COR-L47 (cell line): ENCODE results near the gene DYSF.

Experiments
- DNase-seq: peaks from one replicate; lab custom pipeline; 2025; lab: John Stamatoyannopoulos, UW

DYSF gene

DNA sequence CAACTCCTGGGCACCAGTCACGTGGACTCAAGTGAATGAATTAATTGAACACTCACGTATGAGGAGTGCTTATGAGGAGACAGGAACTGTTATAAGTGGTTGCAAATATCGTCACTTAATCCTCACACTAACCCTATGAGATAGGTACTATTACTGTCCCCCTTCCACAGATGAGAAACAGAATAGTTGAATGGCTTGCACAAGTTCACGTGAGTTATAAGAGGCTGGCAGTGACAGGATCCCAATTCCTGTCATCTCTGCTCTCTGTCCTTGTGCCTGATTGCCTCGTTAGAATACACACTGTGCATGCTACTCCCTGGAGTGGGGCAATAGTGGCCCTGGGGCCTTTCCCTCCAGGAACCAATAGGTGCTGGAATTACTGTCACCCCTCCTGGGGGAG lies 253.5 kb downstream of the DYSF start:
- no peak for DNase-seq

DNA sequence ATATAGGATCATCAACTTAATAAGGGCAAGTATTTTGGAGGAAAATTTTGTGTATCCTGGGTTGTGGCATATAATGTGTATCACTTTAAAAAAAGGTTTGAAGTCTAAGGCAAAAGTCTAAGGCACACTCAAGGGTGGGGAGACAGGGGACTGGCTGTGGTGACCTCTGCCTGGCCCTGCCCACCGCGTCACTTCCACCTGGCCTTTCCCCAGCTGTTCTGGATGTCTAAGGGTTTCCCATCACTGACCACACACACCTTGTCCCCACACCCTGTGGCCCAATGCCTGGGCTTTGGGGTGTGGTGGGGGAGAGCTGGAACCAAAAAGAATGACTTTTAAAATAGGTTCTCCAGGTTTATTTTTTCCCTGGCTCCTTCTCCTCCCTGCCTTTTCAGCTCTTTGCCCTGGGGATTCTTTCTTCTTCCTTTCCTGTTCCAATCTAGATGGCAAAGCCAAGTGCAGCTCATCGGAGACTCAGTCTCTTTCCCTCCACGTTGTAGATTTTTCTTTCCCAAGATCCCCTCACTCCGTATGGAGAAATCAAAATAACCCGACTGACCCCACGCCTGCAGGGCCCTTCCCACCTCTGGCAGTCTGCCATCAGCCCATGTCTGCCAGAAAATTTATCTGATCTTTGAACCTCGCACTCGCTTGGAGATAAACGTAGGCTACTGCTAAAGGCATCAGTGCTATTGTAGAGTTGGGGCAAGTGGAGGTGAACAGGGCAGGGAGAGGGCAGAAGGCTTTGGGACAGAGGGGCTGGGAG lies 257.2 kb downstream of the DYSF start:
- DNase-seq = no peak

DNA sequence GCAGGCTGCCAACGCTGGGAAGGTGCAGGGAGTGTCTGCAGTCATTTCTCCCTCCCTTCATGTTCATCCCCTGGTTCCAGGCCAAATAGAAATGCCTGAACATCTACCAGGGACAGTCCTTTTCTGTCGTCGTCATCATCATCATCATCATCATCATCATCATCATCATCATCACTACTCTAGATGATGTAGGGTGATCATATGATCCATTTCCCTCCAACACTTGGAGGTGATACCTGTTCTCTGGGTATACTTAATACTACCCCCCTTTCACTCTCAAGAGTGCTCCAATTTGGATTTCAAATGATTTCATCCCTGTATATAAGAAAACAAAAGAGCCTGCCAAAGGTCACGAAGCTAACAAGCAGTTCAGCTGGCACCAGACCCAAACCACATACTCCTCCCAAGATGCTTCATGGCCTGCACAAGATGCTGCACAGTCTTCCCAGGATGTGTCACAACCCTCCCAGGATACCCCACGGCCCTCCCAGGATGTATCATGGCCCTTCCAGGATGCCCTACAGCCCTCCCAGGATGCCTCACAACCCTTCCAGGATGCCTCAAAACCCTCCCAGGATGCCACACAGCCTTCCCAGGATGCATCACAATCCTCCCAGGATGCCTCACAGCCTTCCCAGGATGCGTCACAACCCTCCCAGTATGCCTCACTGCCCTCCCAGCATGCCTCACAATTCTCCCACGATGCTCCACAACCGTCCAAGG lies 257.9 kb downstream of the DYSF start:
- no peak for DNase-seq

- DNase-seq = no peak
Observed at GRCh38 chr2:71712158-71712818, 258.9 kb downstream of the DYSF start.

DNA sequence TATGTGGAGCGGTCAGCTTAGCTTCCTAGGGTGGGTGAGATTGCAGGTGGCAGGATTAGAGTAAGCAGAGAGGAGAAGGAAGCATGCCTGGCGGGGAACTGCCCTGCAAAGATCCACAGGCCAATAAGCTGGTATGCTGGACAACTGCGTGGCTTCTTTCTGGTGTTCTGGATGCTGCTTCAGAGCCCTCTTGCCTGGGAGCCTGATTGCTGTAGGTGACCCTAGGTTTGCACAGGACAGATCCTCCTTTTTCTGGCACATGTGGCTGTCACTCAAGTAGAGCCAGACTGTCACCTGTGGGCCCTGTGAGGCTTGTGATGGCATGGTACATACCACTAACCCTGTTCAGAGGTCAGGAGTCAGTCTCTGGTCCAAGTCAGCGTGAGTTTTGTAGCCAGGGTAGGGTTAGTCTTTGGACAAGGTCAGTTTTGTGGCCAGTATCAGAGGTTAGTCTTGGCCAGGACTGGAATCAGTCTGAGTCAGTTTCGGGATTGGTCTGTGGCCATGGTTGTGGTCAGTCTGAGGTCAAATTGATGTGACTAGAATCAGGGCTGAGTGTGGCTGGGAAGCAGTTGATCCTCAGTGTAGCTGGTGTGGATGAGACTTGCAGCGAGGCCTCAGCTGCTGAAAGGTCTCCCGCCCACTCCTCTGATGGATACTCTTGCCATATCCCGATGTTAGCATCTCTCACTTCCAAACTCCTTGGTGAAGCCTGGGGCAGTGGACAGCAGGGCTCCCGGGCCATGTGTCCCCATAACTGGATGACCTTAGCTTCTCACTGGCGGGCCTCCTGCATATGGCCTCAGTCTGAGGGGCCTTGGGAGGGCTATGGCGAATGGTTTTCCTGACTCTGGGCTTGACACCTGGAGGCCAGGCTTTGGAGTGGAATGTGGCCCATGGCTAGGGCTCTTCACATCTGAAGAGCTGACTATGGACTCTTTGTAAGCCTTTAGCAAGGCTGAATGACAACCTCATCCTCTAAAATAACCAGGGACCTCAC lies 260.5 kb downstream of the DYSF start:
- DNase-seq = no peak

GRCh38 chr2:71714601-71715240 lies 261.4 kb downstream of the DYSF start:
- DNase-seq = no peak

- no peak for DNase-seq
Observed at GRCh38 chr2:71715241-71715750, 261.9 kb downstream of the DYSF start.

GRCh38 chr2:71715951-71716696 lies 262.8 kb downstream of the DYSF start:
- DNase-seq = no peak

- DNase-seq = no peak
Observed at GRCh38 chr2:71716697-71717624, 263.6 kb downstream of the DYSF start.

DNA sequence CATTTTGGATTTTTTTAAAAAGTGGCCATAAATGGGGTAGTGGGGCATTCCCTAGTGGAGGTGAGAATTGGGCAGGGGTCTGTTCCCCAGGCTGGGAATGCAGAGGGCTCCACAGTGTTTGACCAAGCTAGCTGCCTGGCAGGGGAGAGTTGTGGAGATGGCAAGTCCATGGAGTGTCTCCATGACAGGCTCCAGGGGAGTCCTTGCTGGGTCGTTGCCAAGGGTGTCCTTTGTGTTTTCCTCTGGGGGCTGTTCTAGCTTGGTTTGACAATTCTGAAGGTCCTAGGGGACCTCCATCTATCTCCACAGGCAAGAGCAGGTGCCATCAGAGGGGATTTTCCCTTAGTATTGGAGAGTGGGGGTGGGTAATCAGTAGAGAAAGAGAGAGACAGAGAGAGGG lies 265.3 kb downstream of the DYSF start:
- no peak for DNase-seq

DNA sequence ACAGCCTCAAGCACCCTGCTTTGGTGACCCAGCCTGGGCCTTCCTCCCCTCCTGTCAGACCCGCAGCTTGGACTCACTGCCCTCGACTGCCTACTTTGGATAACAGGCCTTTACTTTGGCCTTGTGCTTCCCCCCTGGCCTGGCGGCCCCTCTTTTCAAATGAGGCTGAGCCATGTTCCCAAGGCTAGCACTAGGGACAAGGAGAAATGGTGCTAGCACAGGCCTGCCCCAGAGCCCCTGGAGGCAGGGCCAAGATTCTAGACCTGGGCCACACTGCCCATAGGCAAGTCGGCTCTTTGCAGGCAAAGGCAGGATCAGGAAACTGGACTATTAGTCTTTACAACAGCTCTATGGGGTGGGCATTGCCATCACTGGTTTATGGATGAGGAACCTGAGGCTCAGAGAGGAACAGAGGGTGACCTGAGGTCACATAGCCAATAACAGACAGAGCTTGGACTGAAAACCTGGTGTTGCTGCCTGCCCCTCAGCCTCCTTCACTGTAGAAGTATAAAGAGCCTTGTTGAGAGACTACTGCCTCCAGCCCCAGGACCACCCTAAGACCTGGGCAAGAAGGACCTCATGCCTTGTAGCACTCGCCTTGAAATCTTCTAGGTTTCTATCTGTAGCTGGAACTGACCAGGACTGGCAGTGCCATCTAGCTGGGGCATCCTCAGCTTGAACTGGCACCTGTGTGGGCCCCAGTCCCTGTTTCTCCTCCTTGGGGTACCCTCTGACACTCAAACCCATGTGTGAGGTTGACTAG lies 266.3 kb downstream of the DYSF start:
- no peak for DNase-seq

DNA sequence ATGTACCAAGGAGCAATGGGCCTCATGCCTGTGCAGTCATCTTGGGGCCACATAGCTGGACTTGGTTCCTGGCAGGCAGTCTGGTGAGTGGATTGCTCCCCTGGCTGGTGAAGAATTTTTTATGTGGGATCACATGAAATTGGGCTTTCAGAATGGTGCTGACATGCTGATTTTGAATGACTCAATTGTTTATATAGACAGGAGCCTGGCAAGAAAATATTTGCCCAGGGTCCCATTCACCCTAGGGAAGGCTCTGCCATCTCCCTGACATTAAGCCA lies 266.9 kb downstream of the DYSF start:
- DNase-seq = no peak

DNA sequence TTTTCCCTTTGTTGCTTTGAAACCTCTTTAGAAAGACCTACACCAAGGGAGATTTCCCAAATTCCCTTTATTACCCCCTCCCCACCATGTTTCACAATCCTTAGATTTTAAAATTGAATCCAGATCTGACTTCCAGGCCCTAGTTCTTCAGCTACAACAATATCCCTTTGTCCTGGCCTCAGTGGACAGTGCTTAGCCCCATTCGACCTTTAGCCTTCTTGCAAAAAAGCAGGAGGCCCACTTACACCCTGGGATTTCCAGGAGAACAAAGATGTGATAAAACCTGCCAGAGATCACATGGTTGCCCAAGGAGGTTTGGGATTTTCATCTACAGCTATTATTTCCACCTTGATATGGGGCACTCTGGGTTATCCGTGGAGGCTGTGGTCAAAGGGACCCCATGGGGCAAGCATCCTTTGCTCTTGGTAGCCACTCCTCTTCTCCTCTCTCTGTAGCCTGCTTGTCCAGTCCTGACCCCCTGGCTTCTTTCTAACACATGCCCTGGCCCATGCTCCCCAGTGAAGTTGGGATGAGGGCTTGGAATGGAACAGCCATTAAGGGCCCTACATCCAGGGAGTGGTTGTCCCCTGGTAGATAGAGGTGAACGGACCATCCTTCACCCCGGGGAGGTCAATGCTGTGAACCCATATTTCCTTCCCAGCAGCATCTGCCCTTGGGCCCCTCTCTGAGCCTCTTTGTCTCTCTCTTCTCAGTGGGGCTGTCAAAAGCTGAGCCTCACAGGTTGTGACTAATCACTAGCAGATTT lies 267.4 kb downstream of the DYSF start:
- no peak for DNase-seq

DNA sequence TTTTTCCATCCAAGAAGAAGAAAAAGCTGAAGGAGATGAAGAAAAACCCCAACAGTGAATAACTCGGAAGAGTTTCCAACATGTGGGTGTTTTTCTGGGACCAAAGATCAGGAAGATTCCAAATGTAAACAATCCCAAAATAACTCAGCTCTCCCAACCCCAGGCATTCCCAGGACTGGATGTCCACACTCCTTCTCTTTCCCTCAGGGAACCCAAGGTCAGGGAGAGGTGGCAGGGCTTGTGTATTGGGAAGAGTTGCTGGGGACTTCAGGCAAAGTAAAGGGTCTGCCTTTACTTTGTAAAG lies 268.0 kb downstream of the DYSF start:
- DNase-seq = no peak

- no peak for DNase-seq
Observed at GRCh38 chr2:71721669-71722068, 268.3 kb downstream of the DYSF start.

DNA sequence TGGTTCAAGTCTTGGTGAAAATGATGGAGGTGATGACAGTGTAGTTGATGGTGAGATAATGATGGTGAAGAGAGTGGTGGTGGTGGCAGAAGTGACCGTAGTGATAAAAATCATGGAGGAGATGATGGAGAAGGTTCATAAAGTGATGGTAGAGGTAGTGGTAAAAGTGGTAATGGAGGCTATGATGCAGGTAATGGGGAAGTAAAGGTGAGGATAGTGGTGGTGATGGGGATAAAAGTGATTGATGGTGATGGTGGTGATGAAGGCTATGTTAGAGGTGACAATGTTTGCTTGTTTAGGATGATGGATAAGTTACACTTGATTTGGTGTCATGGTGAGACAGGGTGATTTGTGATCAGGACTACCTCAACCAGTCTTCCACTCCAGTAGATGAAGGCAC lies 268.9 kb downstream of the DYSF start:
- no peak for DNase-seq

DNA sequence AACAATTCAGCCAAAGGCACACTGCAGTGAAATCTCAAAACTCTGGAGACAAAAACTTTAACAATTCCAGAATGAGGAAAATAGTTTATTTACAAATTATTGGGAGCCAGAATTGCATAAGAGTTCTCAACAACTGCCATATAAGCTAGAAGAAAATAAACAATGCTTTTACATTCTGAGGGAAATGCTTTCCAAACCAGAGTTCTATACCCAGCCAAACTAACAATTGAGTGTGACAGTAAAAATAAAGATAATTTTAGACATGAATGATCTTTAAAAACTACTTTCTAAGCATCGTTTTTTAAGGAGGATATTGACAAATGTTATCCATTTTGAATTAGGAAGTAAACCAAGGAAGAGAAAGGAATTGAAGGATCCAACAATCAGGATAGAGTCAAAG lies 271.4 kb downstream of the DYSF start:
- no peak for DNase-seq

GRCh38 chr2:71725836-71726235 lies 272.5 kb downstream of the DYSF start:
- DNase-seq = no peak
